HG03103 (cell line): ENCODE results near the gene CTNND2.
"Not testable (repeated sequence)": the region's sequence is repeated elsewhere in the genome, so short reads cannot be mapped to it uniquely, and the experiment has no call there.

Experiments
- ATAC-seq: cut with Tn5 transposase; IDR thresholded peaks from one replicate; pipeline ENCODE4 v1.9.1; 2021; ENCODE audit warnings: low read depth; ENCODE audit not compliant: unreplicated experiment

Gene CTNND2

GRCh38 chr5:11355491-11355890 lies 548.8 kb downstream of the CTNND2 start:
- ATAC-seq = no peak

DNA sequence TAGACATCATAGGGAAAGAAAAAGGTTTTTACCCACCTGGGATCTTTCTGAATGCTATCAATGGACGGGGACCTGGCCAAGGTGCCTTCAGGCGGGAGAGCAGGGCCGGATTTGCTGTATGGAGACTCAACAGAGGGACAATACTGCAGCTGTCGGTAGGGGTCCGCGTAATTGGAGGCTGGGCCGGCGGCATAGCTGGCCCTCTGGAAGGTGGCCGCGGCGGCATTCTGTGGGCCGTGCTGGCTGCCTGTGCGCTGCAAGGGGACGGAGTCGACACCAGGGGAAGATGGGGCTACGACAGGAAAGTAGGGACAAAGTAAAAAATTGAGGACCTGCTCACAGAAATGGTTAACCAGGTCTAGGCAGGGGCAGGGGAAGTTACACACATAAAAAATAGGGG lies 557.9 kb downstream of the CTNND2 start:
- no peak for ATAC-seq

DNA sequence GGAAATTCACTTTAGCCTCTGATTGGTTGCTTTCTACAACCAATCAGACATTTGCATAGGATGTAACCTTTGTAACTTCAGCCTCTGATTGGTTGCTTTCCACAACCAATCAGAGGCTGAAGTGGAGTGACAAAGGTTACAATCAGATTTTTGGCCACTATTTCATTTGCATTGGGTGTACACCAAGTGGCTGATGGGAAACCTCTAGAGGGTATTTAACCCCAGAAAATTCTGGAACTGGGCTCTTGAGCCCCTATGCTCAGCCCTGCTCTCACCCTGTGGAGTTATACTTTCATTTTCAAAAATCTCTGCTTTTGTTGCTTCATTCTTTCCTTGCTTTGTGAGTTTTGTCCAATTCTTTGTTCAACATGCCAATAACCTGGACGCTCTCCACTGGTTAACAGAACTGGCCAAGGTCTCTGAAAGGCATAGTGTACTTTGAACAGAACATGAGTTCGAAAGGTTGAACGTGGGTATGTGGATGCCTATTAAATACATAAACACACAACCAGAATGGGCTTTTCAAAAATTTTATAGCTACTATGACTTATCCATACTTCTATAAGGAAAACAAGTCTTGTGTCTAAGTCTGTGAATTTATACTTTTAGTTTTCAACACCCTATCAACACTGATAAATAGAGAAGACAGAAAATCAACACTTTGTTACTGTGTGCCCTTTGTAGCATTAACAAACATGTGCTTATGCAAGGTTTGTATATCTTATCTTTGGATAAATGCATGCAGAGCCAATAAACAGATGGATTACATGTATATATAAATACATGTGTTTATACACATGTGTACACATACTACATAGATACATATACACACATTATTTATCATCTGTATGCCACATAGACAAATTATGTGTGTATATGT lies 568.1 kb downstream of the CTNND2 start:
- no peak for ATAC-seq

DNA sequence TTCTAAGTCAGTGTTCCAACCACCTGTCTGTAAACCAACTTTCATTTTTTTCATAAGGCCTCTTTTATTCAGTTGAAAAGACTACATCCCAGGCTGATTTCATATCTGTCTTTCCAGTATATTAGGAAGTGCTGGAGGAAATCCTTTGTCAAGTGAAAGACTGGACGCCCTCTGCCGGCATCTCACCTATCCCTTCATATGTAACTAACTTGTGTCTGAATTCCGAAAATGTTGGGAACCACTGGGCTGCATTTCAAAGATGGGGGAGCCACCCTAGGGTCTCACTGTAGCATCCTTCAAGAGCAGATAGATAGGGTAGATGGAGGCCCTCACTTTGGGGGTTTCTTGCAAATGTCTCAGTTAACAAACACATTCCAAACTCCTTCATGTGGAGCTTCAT lies 569.8 kb downstream of the CTNND2 start:
- no peak for ATAC-seq

GRCh38 chr5:11329679-11330078 lies 574.6 kb downstream of the CTNND2 start:
- no peak for ATAC-seq

- ATAC-seq = no peak
These were observed 579.5 kb downstream of the CTNND2 start for GRCh38 chr5:11324521-11325289.

- ATAC-seq = no peak
These were observed 580.5 kb downstream of the CTNND2 start for GRCh38 chr5:11323761-11324160.

DNA sequence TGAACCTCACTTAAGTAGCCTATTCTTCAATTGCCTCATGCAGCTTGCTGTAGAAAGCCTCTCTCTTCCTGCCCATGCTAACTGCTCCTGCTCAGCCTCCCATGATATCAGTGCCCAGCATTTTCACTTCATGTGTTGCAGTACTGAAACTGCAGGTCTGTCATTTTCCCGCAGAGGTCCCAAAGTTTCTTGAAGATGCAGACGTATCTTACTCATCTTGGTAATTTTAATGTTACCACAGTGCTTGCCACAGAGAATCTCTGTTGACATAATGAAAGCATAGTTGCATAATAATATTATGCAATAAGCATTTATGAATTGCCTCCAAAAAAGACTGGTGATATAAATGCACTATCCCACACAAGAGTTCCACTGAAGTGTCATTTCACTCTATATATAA lies 582.1 kb downstream of the CTNND2 start:
- peak; percentile 62 for ATAC-seq

DNA sequence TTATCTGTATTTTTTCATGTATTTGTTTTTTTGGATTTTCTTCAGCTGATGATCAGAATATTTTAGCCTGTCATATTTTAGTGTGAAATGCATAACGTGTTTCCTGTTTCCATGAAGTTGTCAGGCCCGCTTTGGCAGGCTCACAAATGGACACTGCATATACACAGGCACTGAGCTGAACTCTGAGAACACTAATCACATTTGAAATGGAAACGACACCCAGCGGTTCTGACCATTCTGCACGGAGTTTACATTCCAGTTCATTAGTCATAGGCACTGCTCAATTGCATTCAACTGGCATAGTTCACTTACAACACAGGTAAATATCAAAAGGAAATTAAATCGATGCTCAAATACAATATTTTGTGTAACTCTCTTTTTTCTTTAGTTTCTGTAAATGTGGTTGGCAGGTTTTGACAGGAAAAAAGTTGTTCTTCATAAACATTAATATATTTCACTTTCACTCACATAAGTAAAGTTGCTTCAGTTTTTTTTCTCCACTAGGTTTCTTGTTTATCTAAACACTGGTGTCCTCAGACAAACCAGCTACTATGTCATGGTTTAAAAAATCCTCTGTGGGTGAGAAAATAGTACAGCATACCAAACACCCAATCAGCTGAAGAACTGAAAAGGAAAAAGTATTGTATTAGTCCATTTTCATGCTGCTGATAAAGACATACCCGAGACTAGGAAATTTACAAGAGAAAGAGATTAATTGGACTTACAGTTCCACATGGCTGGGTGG lies 584.2 kb downstream of the CTNND2 start:
- ATAC-seq = no peak

GRCh38 chr5:11313694-11314093 lies 590.6 kb downstream of the CTNND2 start:
- ATAC-seq = not testable (repeated sequence)

GRCh38 chr5:11311731-11312130 lies 592.5 kb downstream of the CTNND2 start:
- no peak for ATAC-seq

- no peak for ATAC-seq
These were observed 593.0 kb downstream of the CTNND2 start for GRCh38 chr5:11311272-11311671.

GRCh38 chr5:11310158-11310557 lies 594.1 kb downstream of the CTNND2 start:
- ATAC-seq = no peak

- ATAC-seq = no peak
These were observed 597.9 kb downstream of the CTNND2 start for GRCh38 chr5:11306365-11306764.

DNA sequence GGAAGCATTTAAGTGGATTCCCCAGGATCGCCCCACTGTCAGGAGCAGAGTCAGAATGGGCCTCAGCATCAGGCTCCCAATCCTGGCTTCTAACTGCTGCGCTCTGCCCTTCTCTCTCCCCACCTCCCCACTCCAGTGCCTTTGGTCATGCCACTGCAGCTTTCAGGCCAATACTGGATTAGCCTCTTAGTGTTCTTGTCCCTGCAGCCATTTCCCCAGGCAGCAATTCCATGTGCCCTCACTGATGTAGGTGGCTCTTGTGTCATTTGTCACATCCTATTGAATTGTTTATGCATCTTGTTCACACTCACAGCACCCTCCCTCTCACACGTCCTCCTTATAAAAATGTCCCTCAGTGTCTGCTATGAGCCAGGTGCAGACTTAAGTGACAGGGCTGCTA lies 599.0 kb downstream of the CTNND2 start:
- ATAC-seq = no peak

DNA sequence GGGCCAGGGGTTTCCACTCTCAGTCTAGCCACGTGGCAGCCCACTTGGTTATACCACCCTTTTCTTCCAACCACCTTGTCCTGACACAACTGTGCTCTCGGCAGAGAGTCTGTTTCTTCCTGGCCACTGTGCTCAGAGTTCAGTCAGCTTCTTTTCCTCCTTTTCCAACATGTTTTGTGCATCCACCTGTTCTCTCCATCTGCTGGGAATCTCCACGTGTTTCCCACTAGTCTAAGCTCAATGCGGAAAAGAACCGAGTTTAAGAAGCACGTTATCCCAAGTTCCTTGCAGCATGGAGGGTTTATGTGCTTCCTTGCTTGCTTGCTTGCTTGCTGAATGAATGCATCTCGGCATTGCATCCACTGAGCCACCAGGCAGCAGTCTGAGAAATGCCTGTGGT lies 599.6 kb downstream of the CTNND2 start:
- no peak for ATAC-seq

- no peak for ATAC-seq
These were observed 601.6 kb downstream of the CTNND2 start for GRCh38 chr5:11302663-11303062.

DNA sequence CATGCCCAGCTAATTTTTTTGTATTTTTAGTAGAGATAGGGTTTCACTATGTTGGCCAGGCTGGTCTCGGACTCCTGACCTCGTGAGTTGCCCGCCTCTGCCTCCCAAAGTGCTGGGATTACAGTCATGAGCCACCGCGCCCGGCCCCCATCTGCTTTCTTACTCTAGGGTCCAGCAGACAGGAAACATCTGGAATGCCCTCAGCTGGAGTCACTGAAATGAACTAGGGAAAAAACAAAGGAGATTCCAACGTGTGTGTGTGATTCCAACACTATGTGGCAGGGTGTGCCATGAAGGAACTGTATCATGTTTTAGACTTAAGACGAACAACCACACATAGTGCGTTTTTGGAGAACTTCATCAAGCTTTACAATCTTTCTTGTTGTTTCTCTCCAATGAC lies 603.1 kb downstream of the CTNND2 start:
- ATAC-seq = no peak

- ATAC-seq = no peak
These were observed 603.5 kb downstream of the CTNND2 start for GRCh38 chr5:11300736-11301135.

DNA sequence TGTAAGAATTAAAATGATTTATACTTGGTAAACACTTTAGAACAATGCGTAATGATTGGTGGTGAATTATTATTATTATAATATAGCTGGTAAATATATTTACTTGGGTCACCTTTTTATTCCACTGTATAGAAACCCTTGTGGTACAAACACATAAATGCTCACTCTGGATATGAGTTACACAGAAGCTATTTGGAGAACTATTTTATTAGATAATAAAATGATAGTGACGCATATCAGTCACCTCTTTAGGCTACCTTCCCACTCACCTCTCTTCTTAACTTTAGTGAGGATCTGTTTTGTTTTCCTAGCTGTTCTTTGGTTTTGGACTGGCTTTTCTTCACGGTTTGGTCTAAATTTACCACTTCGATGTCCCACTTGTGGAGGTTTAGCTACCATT lies 605.4 kb downstream of the CTNND2 start:
- ATAC-seq = no peak

DNA sequence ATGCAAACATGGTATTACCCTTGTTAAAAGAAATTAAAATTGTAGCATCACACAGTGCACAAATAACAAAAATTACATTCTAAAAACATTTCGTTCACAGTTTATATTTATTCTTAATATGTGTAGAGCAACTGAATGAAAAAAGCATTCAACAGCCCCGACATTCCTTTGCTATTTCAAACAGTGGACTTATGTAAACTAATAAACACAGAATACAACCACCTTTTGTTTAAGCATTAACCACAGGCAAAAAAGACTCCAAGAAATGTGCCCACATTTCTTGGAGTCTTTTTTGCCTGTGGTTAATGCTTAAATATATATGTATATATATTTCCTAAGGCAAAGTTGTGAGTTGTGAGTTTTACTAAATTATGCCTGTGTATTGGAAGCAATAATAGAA lies 610.7 kb downstream of the CTNND2 start:
- ATAC-seq = no peak
